ENCODE data around the gene FOXN3.
"Not testable (repeated sequence)": the region's sequence is repeated elsewhere in the genome, so short reads cannot be mapped to it uniquely, and the experiment has no call there.

The FOXN3 gene

GRCh38 chr14:89151693-89152092, 265.3 kb downstream of the FOXN3 start:
- not testable (repeated sequence) for DNase-seq

- no peak for DNase-seq
These were observed 270.8 kb downstream of the FOXN3 start for GRCh38 chr14:89146274-89146673.

GRCh38 chr14:89144642-89145041, 272.4 kb downstream of the FOXN3 start:
- DNase-seq, result no peak

- DNase-seq, result no peak
These were observed 273.0 kb downstream of the FOXN3 start for GRCh38 chr14:89144066-89144465.

- no peak for DNase-seq
These were observed 273.4 kb downstream of the FOXN3 start for GRCh38 chr14:89143595-89143994.

GRCh38 chr14:89142366-89142765, 274.7 kb downstream of the FOXN3 start:
- no peak for DNase-seq

GRCh38 chr14:89141862-89142261, 275.2 kb downstream of the FOXN3 start:
- DNase-seq, result no peak

- DNase-seq, result no peak
These were observed 276.7 kb downstream of the FOXN3 start for GRCh38 chr14:89140326-89140725.

- DNase-seq, result no peak
These were observed 277.4 kb downstream of the FOXN3 start for GRCh38 chr14:89139404-89140247.

GRCh38 chr14:89138846-89139245, 278.2 kb downstream of the FOXN3 start:
- DNase-seq, result no peak

- DNase-seq, result no peak
These were observed 279.4 kb downstream of the FOXN3 start for GRCh38 chr14:89137526-89138163.

- no peak for DNase-seq
These were observed 280.4 kb downstream of the FOXN3 start for GRCh38 chr14:89136587-89136986.

- no peak for DNase-seq
These were observed 282.4 kb downstream of the FOXN3 start for GRCh38 chr14:89134640-89135039.

- DNase-seq, result no peak
These were observed 285.9 kb downstream of the FOXN3 start for GRCh38 chr14:89131004-89131750.

- DNase-seq, result no peak
These were observed 287.5 kb downstream of the FOXN3 start for GRCh38 chr14:89129570-89129969.

- DNase-seq, result no peak
These were observed 288.6 kb downstream of the FOXN3 start for GRCh38 chr14:89128311-89129026.

GRCh38 chr14:89126461-89126860, 290.6 kb downstream of the FOXN3 start:
- DNase-seq, result no peak

GRCh38 chr14:89125216-89125615, 291.8 kb downstream of the FOXN3 start:
- DNase-seq, result no peak

- DNase-seq, result no peak
These were observed 293.2 kb downstream of the FOXN3 start for GRCh38 chr14:89123851-89124250.

GRCh38 chr14:89123215-89123614, 293.8 kb downstream of the FOXN3 start:
- DNase-seq, result no peak

GRCh38 chr14:89121968-89122620, 294.9 kb downstream of the FOXN3 start:
- no peak for DNase-seq

- DNase-seq, result no peak
These were observed 300.0 kb downstream of the FOXN3 start for GRCh38 chr14:89117012-89117411.

Data from NCI-H446 (cell line).